Tibial nerve (tissue), 4 donors: Measurements from ENCODE around the gene NPHP4. TPM values are rescaled to one million over a fixed set of nuclear protein-coding genes. Genes with fewer than 3 reads are reported as not detected.

Experiments
- DNase-seq, 2 donors: peaks; one replicate each; pipeline ENCODE4 v3.0.0-alpha.2; 2019; ENCODE audit warnings: low spot score in 2 of 2
- H3K27ac ChIP-seq, 4 donors: fragments of 200-600 bp; sonication (generic) in 3 of 4; one replicate each; pipeline ENCODE4 v1.5.1; 2017 to 2019; ENCODE audit warnings: mild to moderate bottlenecking in 1 of 4
- H3K27me3 ChIP-seq, 2 donors: fragments of 200-600 bp; sonication (generic) in 1 of 2; one replicate each; pipeline versions ENCODE4 v1.5.1 to v1.6.0; 2017 to 2019
- H3K36me3 ChIP-seq, 3 donors: fragments of 200-600 bp; sonication (generic); one replicate each; pipeline ENCODE4 v1.5.1; 2018 to 2019
- H3K4me1 ChIP-seq, 4 donors: fragments of 200-600 bp; sonication (generic) in 3 of 4; one replicate each; pipeline ENCODE4 v1.5.1; 2017 to 2019
- H3K4me3 ChIP-seq, 4 donors: fragments of 200-600 bp; sonication (generic) in 3 of 4; one replicate each; pipeline ENCODE4 v1.5.1; 2017 to 2019; ENCODE audit warnings: mild to moderate bottlenecking in 1 of 4, moderate library complexity in 1 of 4
- H3K9me3 ChIP-seq, 4 donors: fragments of 200-600 bp; sonication (generic) in 3 of 4; one replicate each; pipeline ENCODE4 v1.5.1; 2017 to 2019
- CTCF ChIP-seq, 5 experiments: fragments of 200-600 bp in 3 of 5; fragments of 450-650 bp in 2 of 5; sonication (generic) in 3 of 5; IDR thresholded peaks; one replicate each; pipeline ENCODE4 v1.5.1; 2016 to 2019; ENCODE audit warnings: antibody characterized with exemption in 5 of 5, mild to moderate bottlenecking in 3 of 5, moderate library complexity in 2 of 5
- EP300 ChIP-seq, 2 donors: sonication (generic); formaldehyde crosslinking; IDR thresholded peaks; one replicate each; pipeline ENCODE4 v1.6.1; 2017; ENCODE audit warnings: antibody characterized with exemption in 2 of 2, mild to moderate bottlenecking in 1 of 2
- POLR2A ChIP-seq, 2 donors: fragments of 450-650 bp; IDR thresholded peaks; one replicate each; pipeline ENCODE4 v1.6.1; 2017; ENCODE audit warnings: antibody characterized with exemption in 2 of 2, mild to moderate bottlenecking in 2 of 2, moderate library complexity in 2 of 2
- WGBS, 2 donors: methylation state at CpG; one replicate each; pipeline ENCODE4 v1.1.5; 2018; 5-methylcytosine and 5-hydroxymethylcytosine counted together
- total RNA-seq, 4 donors: library from RNA; depleted of rRNA; stranded (reverse); fragments of >200 nt; gene quantifications; one replicate each; pipeline ENCODE4 v1.1.0, GENCODE V29; 2016

The NPHP4 gene
- total RNA-seq, 4 donors from 2014 or later, result 14.7 to 34.5 (median 28.0) TPM

GRCh38 chr1:5876094-5876650 is 116.1 kb downstream of the NPHP4 start:
- TF ChIP-seq CTCF (IDR thresholded peaks at IDR 0.05), result no peak
- no peak for TF ChIP-seq POLR2A (IDR thresholded peaks at IDR 0.05)
- no peak for TF ChIP-seq EP300 (IDR thresholded peaks at IDR 0.05)
- Histone ChIP-seq H3K9me3 (peaks cover 0 to 9% (median 0%) of the 10 kb centered on the region in 4 donors), H3K4me1 (no peaks in the 10 kb centered on the region), H3K36me3 (peaks cover 0 to 99% (median 0%) of the 10 kb centered on the region in 3 donors), H3K27me3 (no peaks in the 10 kb centered on the region), H3K27ac (no peak overlapping the region), H3K4me3 (no peak overlapping the region)
- no peak for DNase-seq
- WGBS, 2 donors, result 81 to 88% methylated on average over 7 of the region's 7 CpGs

GRCh38 chr1:5875345-5875910 is 116.8 kb downstream of the NPHP4 start:
- WGBS, 2 donors, result 89 to 96% methylated on average over 15 of the region's 15 CpGs
- H3K27me3 ChIP-seq, result no peaks in the 10 kb centered on the region

GRCh38 chr1:5874416-5875110 is 117.7 kb downstream of the NPHP4 start:
- Histone ChIP-seq H3K27ac (no peak overlapping the region), H3K27me3 (no peaks in the 10 kb centered on the region), H3K4me3 (no peak overlapping the region), H3K36me3 (peaks cover 0 to 98% (median 0%) of the 10 kb centered on the region in 3 donors), H3K4me1 (no peaks in the 10 kb centered on the region), H3K9me3 (peaks cover 0 to 4% (median 0%) of the 10 kb centered on the region in 4 donors)
- 93 to 96% methylated on average over 30 to 41 of the region's 41 CpGs for WGBS, 2 donors
- TF ChIP-seq POLR2A (IDR thresholded peaks at IDR 0.05), result no peak
- TF ChIP-seq EP300 (IDR thresholded peaks at IDR 0.05), result no peak
- no peak for TF ChIP-seq CTCF (IDR thresholded peaks at IDR 0.05)
- no peak for DNase-seq

More at GRCh38 chr1:5875345-5875910, 116.8 kb downstream of the NPHP4 start:
- DNase-seq, result no peak
- peaks cover 0 to 99% (median 0%) of the 10 kb centered on the region in 3 donors for H3K36me3 ChIP-seq
- H3K4me3 ChIP-seq, result no peak overlapping the region
- peaks cover 0 to 9% (median 0%) of the 10 kb centered on the region in 4 donors for H3K9me3 ChIP-seq
- no peak for TF ChIP-seq POLR2A (IDR thresholded peaks at IDR 0.05)
- no peak for TF ChIP-seq CTCF (IDR thresholded peaks at IDR 0.05)
- TF ChIP-seq EP300 (IDR thresholded peaks at IDR 0.05), result no peak
- no peak overlapping the region for H3K27ac ChIP-seq
- H3K4me1 ChIP-seq, result no peaks in the 10 kb centered on the region

GRCh38 chr1:5873556-5873955 is 118.7 kb downstream of the NPHP4 start:
- H3K27me3 ChIP-seq, result no peaks in the 10 kb centered on the region
- DNase-seq, result no peak
- TF ChIP-seq EP300 (IDR thresholded peaks at IDR 0.05), result no peak
- TF ChIP-seq CTCF (IDR thresholded peaks at IDR 0.05), result no peak
- TF ChIP-seq POLR2A (IDR thresholded peaks at IDR 0.05), result no peak
- H3K9me3 ChIP-seq, result no peaks in the 10 kb centered on the region
- H3K4me1 ChIP-seq, result no peaks in the 10 kb centered on the region
- WGBS, 2 donors, result 83 to 87% methylated on average over 7 of the region's 7 CpGs
- no peak overlapping the region for H3K4me3 ChIP-seq
- peaks cover 0 to 88% (median 0%) of the 10 kb centered on the region in 3 donors for H3K36me3 ChIP-seq
- no peak overlapping the region for H3K27ac ChIP-seq

- Histone ChIP-seq H3K27me3 (no peaks in the 10 kb centered on the region), H3K27ac (no peak overlapping the region), H3K4me1 (no peaks in the 10 kb centered on the region), H3K36me3 (peaks cover 0 to 87% (median 0%) of the 10 kb centered on the region in 3 donors), H3K4me3 (no peak overlapping the region), H3K9me3 (no peaks in the 10 kb centered on the region)
- WGBS, 2 donors, result 88 to 95% methylated on average over 11 to 15 of the region's 16 CpGs
- DNase-seq, result no peak
- TF ChIP-seq CTCF (IDR thresholded peaks at IDR 0.05), result no peak
- no peak for TF ChIP-seq POLR2A (IDR thresholded peaks at IDR 0.05)
- TF ChIP-seq EP300 (IDR thresholded peaks at IDR 0.05), result no peak
Measured at GRCh38 chr1:5872886-5873285, 119.3 kb downstream of the NPHP4 start.
